OCI-LY3 (cell line): ENCODE results near the gene METTL13.

Experiments
- H2AFZ ChIP-seq: fragments of 200-600, 300-600 bp; shearing (Covaris generic); 2 replicates; pipeline ENCODE4 v1.6.0; 2014; ENCODE audit warnings: antibody characterized with exemption, low read depth, low read length
- H3K27ac ChIP-seq: fragments of 200-600, 300-600 bp; sonication (generic); 2 replicates; pipeline ENCODE4 v1.5.1; 2014; ENCODE audit warnings: mild to moderate bottlenecking, low read length, moderate library complexity, mixed read lengths
- H3K27me3 ChIP-seq: fragments of 200-600, 300-600 bp; sonication (generic); 2 replicates; pipeline ENCODE4 v1.6.1; 2014; ENCODE audit warnings: low read depth, low read length, mixed read lengths
- H3K36me3 ChIP-seq: fragments of 200-600, 300-600 bp; sonication (generic); replicated peaks from 2 replicates; pipeline ENCODE3; 2014; ENCODE audit warnings: low read depth, low read length, mixed read lengths
- H3K4me1 ChIP-seq: fragments of 300-600, 200-600 bp; sonication (generic); 2 replicates; pipeline ENCODE4 v1.6.1; 2014; ENCODE audit warnings: low read length, mixed read lengths
- H3K4me2 ChIP-seq: fragments of 200-600, 300-600 bp; sonication (generic); 2 replicates; pipeline ENCODE4 v1.6.1; 2014; ENCODE audit warnings: low read length, mixed read lengths
- H3K4me3 ChIP-seq: fragments of 300-600, 200-600 bp; sonication (generic); 2 replicates; pipeline ENCODE4 v1.5.1; 2014; ENCODE audit warnings: antibody characterized with exemption, mild to moderate bottlenecking, low read length, moderate library complexity
- H3K79me2 ChIP-seq: fragments of 300-600, 200-600 bp; shearing (Covaris generic); 2 replicates; pipeline ENCODE4 v1.6.1; 2014; ENCODE audit warnings: mild to moderate bottlenecking, low read length, mixed read lengths
- H3K9ac ChIP-seq: fragments of 300-600, 200-600 bp; shearing (Covaris generic); 2 replicates; pipeline ENCODE4 v1.6.0; 2014; ENCODE audit warnings: mild to moderate bottlenecking, low read length, moderate library complexity
- H3K9me3 ChIP-seq: fragments of 200-600, 300-600 bp; shearing (Covaris generic); 2 replicates; pipeline ENCODE4 v1.6.1; 2014; ENCODE audit warnings: low read length, mixed read lengths; ENCODE audit not compliant: insufficient read depth
- H4K20me1 ChIP-seq: fragments of 200-600, 300-600 bp; sonication (generic); 2 replicates; pipeline ENCODE4 v1.6.1; 2016; ENCODE audit warnings: low read length, mixed read lengths; ENCODE audit not compliant: insufficient read depth
- CTCF ChIP-seq: fragments of 200-600, 300-600 bp; sonication (generic); IDR thresholded peaks from 2 replicates; pipeline ENCODE4 v1.5.1; 2014; ENCODE audit warnings: antibody characterized with exemption, low read length, low read depth
- EZH2phosphoT487 ChIP-seq: fragments of 200-600 bp; shearing (Covaris generic); IDR thresholded peaks from 2 replicates; pipeline ENCODE4 v1.6.1; 2018; ENCODE audit warnings: antibody characterized with exemption, mixed run types, low read depth

METTL13 gene

DNA sequence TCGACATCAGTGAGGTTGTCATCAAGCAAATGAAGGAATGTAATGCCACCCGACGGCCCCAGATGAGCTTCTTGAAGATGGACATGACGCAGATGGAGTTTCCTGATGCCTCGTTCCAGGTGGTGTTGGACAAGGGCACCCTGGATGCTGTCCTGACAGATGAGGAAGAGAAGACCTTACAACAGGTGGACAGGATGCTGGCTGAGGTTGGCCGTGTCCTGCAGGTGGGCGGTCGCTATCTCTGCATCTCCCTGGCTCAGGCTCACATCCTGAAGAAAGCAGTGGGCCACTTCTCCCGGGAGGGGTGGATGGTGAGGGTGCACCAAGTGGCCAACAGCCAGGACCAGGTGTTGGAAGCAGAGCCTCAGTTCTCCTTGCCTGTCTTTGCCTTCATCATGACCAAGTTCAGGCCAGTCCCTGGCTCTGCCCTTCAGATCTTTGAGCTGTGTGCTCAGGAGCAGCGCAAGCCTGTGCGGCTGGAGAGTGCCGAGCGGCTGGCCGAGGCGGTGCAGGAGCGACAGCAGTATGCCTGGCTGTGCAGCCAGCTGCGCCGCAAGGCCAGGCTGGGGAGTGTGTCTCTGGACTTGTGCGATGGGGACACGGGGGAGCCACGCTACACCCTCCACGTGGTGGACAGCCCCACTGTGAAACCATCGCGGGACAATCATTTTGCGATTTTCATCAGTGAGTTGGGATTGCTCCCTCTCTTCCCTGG, 2.5 kb downstream of the METTL13 start:
- Histone ChIP-seq H3K9me3 (no peaks in the 10 kb centered on the region), H3K4me2 (peak overlapping the region; percentile 31; the same call in 1 of the 2 replicates), H3K36me3 (peaks cover 51% of the 10 kb centered on the region), H3K27me3 (no peaks in the 10 kb centered on the region), H3K27ac (no peak overlapping the region), H4K20me1 (no peaks in the 10 kb centered on the region), H3K9ac (no peak overlapping the region), H2AFZ (no peak overlapping the region), H3K4me1 (peaks cover 37% of the 10 kb centered on the region), H3K4me3 (no peak overlapping the region), H3K79me2 (peaks cover 46% of the 10 kb centered on the region)
- TF ChIP-seq CTCF: no peak
- TF ChIP-seq EZH2phosphoT487: no peak

DNA sequence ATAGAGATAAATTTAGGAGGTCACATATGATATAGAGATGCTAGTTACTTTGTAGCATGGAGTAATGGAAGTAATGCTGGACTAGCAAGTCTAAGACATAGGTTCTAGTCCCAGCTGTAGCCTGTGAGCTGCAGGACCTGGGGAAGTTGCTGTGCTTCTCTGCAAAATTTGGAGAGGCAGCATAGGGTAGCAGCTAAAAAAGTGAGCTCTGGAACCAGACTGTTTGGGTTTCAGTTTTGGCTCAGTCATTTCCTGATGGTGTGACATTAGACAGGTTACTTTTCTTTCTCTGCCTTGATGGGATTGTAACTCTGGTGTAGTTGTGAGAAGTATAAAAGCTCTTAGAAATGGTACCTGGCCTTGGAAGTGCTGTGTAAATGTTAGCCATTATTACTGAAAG, 3.3 kb downstream of the METTL13 start:
- Histone ChIP-seq H3K36me3 (peaks cover 57% of the 10 kb centered on the region), H4K20me1 (no peaks in the 10 kb centered on the region), H3K27ac (peak overlapping the region; percentile 10; the same call in 1 of the 2 replicates), H3K79me2 (peaks cover 46% of the 10 kb centered on the region), H3K4me1 (peaks cover 36% of the 10 kb centered on the region), H3K9ac (no peak overlapping the region), H3K27me3 (no peaks in the 10 kb centered on the region), H3K9me3 (no peaks in the 10 kb centered on the region), H3K4me2 (peak overlapping the region; percentile 31), H2AFZ (no peak overlapping the region), H3K4me3 (no peak overlapping the region)
- TF ChIP-seq CTCF (no peak), EZH2phosphoT487 (no peak)

DNA sequence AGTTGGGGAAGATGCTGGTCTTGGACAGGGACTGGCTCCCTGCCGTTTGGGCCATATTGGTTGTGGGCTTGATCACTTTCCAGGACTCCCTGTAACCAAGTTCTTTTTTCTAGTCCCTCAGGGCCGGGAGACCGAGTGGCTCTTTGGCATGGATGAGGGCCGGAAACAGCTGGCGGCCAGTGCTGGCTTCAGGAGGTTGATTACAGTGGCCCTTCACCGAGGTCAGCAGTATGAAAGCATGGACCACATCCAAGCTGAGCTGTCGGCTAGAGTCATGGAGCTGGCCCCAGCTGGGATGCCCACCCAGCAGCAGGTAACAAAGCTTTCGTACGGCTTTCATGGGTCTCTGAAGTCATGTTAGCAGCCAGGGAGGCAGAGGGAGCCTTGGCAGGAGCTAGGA, 4.3 kb downstream of the METTL13 start:
- no peaks in the 10 kb centered on the region for H4K20me1 ChIP-seq
- no peak overlapping the region for H3K27ac ChIP-seq
- no peaks in the 10 kb centered on the region for H3K9me3 ChIP-seq
- TF ChIP-seq EZH2phosphoT487 (no peak), CTCF (no peak)
- peaks cover 27% of the 10 kb centered on the region for H3K4me1 ChIP-seq
- H3K36me3 ChIP-seq: peaks cover 67% of the 10 kb centered on the region
- no peak overlapping the region for H3K9ac ChIP-seq
- H3K4me3 ChIP-seq: no peak overlapping the region
- no peaks in the 10 kb centered on the region for H3K27me3 ChIP-seq
- peaks cover 46% of the 10 kb centered on the region for H3K79me2 ChIP-seq
- no peak overlapping the region for H2AFZ ChIP-seq
- H3K4me2 ChIP-seq: no peak overlapping the region

GRCh38 chr1:171786534-171786933, 5.1 kb downstream of the METTL13 start:
- Histone ChIP-seq H3K4me1 (peaks cover 27% of the 10 kb centered on the region), H3K36me3 (peaks cover 75% of the 10 kb centered on the region), H4K20me1 (no peaks in the 10 kb centered on the region), H3K27ac (no peak overlapping the region), H3K79me2 (peaks cover 45% of the 10 kb centered on the region), H3K4me2 (no peak overlapping the region), H2AFZ (no peak overlapping the region), H3K9me3 (no peaks in the 10 kb centered on the region), H3K9ac (no peak overlapping the region), H3K27me3 (no peaks in the 10 kb centered on the region), H3K4me3 (no peak overlapping the region)
- TF ChIP-seq CTCF: no peak
- TF ChIP-seq EZH2phosphoT487: no peak
